LoVo (cell line): Measurements from ENCODE around the gene PLEKHG2.
"Not testable (repeated sequence)": the region's sequence is repeated elsewhere in the genome, so short reads cannot be mapped to it uniquely, and the experiment has no call there.

ENCODE experiments used
- DNase-seq: peaks from one replicate; pipeline ENCODE4 v3.0.0-alpha.2; 2016; ENCODE audit warnings: low spot score

The PLEKHG2 gene

GRCh38 chr19:39412100-39412866, at the start of gene PLEKHG2:
Gene PLEKHG2 (plus strand): TSS chr19:39412669. CDS start chr19:39414087, 1,418 bp downstream.
- peak; percentile 99 for DNase-seq

- DNase-seq, result peak; percentile 32
Observed at GRCh38 chr19:39362682-39363657, 49.5 kb upstream of the PLEKHG2 start.

GRCh38 chr19:39363901-39364457, 48.5 kb upstream of the PLEKHG2 start:
- no peak for DNase-seq

- no peak for DNase-seq
Observed at GRCh38 chr19:39365531-39365930, 46.9 kb upstream of the PLEKHG2 start.

- DNase-seq, result no peak
Observed at GRCh38 chr19:39369200-39369599, 43.3 kb upstream of the PLEKHG2 start.

- no peak for DNase-seq
Observed at GRCh38 chr19:39370735-39371134, 41.7 kb upstream of the PLEKHG2 start.

- no peak for DNase-seq
Observed at GRCh38 chr19:39372047-39372802, 40.2 kb upstream of the PLEKHG2 start.

- no peak for DNase-seq
Observed at GRCh38 chr19:39372941-39373340, 39.5 kb upstream of the PLEKHG2 start.

- DNase-seq, result no peak
Observed at GRCh38 chr19:39375929-39376328, 36.5 kb upstream of the PLEKHG2 start.

GRCh38 chr19:39377373-39378362, 34.8 kb upstream of the PLEKHG2 start:
- no peak for DNase-seq

- not testable (repeated sequence) for DNase-seq
Observed at GRCh38 chr19:39379366-39379765, 33.1 kb upstream of the PLEKHG2 start.

- no peak for DNase-seq
Observed at GRCh38 chr19:39379865-39380396, 32.5 kb upstream of the PLEKHG2 start.

- DNase-seq, result no peak
Observed at GRCh38 chr19:39380521-39381502, 31.7 kb upstream of the PLEKHG2 start.

GRCh38 chr19:39381910-39382611, 30.4 kb upstream of the PLEKHG2 start:
- DNase-seq, result no peak

GRCh38 chr19:39382991-39383828, 29.3 kb upstream of the PLEKHG2 start:
- no peak for DNase-seq

- DNase-seq, result no peak
Observed at GRCh38 chr19:39384839-39385568, 27.5 kb upstream of the PLEKHG2 start.
